Esophagus mucosa (tissue), 1 donor: ENCODE results near the gene DHTKD1. TPM values are rescaled to one million over a fixed set of nuclear protein-coding genes. Genes with fewer than 3 reads are reported as not detected.
A peak's percentile ranks its signal among the peaks of the same experiment; 100 is the strongest.
"Not testable (repeated sequence)": the region's sequence is repeated elsewhere in the genome, so short reads cannot be mapped to it uniquely, and the experiment has no call there.

Source experiments
- ATAC-seq: fragments of 200-7000 bp; cut with Tn5 transposase; one replicate; pipeline ENCODE4 v1.9.1; 2020
- total RNA-seq: library from RNA; stranded (reverse); gene quantifications from one replicate; pipeline ENCODE4 v1.2.4, GENCODE V29; 2023
- donor health status: DM: yes; HTN: yes; CAD: no.

DHTKD1 gene
- total RNA-seq, 1 donor from 2014 or later, result 21.7 TPM

DNA sequence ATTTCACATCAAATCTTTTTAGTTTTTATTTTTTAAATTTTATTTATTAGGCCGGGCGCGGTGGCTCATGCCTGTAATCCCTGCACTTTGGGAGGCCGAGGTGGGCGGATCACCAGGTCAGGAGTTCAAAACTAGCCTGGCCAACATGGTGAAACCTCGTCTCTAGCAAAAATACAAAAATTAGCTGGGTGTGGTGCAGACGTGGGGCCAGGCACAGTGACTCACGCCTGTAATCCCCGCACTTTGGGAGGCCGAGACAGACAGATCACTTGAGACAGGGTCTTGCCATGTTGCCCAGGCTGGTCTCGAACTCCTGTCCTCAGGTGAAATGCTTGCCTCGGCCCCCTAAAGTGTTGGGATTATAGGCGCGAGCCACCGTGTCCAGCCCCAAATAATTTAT lies 2.7 kb downstream of the DHTKD1 start:
- not testable (repeated sequence) for ATAC-seq

DNA sequence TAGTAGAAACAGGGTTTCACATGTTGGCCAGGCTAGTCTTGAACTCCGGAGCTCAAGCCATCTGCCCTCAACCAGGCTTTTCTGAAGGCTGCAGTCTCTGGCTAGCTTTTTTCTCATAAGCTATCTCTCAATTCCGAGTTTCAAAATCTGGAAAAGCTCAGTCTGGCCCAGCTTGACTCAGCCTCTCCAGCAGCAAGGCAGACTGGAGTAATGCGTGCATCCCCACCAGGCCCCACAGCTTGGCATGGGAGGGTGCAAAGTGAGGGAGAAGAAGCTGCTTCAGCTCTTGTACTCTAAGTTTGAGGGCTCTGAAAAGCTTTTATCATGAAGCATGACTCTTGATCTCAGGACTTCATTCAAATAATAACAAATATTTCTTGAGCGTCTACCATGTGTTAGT lies 4.8 kb downstream of the DHTKD1 start:
- ATAC-seq, result no peak

DNA sequence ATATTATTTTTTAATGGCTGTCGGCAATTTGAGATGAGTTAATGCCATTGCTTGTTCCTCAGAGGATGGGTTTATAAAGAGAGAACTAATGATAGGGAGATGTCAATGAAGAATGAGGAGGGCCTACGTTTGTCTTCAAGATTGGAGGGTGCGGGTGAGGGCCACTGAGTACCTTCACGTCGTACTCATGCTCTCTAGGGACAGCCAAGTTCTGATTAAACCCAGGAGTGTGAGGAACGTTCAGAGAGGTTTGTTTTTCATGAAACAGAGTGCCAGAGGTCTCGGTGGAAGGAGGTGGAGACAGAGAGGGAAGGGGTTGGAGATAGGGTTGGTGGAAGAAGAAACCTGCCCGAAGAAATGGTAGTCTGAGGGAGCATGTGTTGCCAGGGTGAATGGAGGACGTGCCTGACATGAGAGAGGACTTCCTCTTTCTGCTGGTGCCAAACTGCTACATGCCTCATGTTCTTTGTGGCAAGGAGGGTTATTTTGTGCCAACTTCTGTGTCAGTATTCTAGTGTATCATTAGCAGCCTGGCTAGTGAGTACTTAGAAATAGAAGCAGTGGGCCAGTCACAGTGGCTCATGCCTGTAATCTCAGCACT lies 8.9 kb downstream of the DHTKD1 start:
- ATAC-seq, result peak; percentile 42

DNA sequence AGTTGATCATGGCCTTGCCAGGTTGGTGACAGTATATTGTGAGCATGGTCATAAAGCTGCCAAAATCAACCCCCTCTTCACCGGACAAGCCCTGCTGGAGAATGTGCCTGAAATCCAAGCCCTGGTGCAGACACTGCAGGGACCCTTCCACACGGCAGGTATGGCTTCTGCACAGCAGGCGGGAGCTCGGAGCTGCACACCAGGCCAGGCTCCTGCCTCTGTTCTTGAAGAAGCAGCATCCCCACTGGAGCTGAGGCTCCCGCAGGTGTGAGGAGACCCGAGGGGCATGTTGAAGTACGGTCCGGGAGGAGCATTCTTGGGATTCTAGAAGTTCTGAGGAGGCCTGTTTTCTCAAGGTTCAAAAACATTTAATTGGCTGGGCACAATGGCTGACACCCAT lies 12.7 kb downstream of the DHTKD1 start:
- no peak for ATAC-seq

DNA sequence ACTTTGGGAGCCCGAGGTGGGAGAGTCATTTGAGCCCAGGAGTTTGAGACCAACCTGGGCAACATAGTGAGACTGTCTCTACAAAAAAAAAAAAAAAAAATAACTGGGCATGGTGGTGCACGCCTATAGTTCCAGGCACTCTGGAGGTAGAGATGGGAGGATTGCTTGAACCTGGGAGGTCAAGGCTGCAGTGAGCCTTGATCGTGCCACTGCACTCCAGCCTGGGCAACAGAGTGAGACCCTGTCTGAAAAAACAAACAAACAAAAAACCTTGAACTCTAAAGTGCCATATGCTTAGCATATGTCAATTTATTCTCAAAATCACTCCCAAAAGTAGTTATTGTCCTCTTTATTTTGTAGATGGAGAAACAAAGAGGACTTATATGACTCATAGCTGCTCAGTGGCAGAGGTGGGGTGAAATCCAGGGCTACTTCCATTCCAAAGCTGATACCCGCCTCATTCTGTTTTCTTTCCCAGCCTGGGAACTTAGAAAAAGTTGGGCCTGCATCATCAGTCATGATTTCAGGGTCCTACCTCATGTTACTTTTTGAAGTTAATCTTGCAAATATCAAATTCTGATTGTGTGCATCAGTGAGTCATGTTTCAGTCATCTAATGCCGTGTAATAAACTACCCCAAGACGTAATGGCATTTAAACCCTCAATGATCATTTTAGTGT lies 13.3 kb downstream of the DHTKD1 start:
- peak; percentile 22 for ATAC-seq

DNA sequence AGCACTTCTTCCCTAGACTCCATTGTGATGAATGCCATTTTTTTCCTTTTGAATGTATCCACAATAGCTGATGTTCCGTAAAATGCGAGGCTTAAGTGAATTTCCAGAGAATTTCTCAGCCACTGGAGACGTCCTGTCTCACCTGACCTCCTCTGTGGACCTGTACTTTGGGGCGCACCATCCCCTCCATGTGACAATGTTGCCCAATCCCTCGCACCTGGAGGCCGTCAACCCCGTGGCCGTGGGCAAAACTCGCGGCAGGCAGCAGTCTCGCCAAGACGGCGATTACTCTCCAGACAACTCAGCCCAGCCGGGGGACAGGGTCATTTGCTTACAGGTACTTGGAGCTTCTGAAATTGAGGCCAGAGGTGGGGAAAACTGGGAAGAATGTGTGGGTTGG lies 20.2 kb downstream of the DHTKD1 start:
- ATAC-seq, result no peak

DNA sequence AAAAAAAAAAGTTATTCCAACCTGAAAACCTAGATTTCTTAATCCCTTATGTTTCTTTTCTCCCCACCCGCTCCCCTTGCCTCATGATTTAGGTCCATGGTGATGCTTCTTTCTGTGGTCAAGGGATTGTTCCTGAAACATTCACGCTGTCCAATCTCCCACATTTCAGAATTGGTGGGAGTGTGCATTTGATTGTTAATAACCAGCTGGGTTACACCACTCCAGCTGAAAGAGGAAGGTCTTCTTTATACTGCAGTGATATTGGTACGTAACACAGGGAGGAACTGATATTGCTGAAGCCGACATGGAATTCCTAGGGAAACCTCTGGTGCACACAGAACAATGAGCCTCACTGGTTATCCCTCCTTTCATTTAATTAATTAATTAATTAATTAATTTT lies 22.7 kb downstream of the DHTKD1 start:
- ATAC-seq, result no peak

DNA sequence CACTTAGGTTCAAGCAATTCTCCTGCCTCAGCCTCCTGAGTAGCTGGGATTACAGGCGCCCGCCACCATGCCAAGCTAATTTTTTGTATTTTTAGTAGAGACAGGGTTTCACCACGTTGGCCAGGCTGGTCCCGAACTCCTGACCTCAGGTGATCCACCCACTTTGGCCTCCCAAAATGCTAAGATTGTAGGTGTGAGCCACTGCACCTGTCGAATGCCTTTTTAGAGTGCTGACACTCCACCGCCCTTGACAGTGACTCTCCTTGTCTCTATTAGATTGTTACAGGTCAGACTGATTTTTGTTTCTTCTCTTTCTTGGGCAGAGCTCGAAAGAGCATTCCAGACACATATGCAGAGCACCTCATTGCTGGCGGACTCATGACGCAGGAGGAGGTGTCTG lies 28.6 kb downstream of the DHTKD1 start:
- ATAC-seq, result not testable (repeated sequence)

DNA sequence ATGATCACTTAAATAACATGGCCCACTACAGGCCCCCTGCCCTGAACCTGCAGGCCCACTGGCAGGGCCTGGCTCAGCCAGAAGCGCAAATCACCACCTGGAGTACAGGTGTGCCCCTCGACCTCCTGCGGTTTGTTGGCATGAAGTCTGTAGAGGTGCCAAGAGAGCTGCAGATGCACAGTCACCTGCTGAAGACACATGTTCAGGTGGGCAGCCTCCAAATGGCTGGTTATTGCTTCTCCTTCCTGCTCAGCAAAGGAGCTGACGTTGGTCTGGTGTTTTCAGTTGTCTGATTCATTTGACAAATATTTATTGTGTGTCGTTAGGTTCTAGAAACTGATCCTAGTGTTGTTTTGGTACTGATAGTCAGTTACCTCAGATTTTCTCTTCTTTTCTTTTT lies 29.0 kb downstream of the DHTKD1 start:
- ATAC-seq, result no peak

DNA sequence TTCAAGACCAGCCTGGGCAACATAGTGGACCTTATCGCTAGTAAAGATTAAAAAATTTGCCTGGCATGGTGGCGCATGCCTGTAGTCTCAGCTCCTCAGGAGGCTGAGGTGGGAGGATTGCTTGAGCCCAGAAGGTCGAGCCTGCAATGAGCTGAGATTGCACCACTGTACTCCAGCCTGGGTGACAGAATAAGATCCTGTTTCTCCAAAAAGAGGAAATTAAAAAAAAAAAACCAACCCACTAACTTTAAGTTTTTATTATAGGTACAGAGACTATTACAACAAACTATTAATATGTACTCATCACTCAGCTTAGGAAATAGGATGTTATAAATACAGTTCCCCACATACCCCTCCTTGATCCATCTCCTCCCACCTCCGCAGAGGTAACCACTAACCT lies 30.2 kb downstream of the DHTKD1 start:
- ATAC-seq, result no peak

DNA sequence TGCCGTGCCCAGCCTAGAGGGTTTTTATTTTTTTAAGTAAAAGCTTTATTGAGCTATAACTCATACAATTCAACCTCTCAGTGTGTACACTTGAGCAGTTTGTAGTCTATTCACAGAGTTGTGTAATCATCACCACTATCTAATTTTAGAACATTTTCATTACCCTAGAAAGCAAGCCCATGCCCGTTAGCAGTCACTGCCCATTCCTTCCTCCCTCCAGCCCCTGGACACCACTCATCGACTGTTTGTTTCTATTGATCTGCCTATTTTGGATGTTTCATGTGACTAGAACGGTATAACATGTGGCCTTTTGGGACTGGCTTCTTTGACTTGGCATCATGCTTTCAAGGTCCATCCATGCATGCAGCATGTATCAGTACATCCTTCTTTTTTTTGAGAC lies 35.0 kb downstream of the DHTKD1 start:
- ATAC-seq, result no peak

DNA sequence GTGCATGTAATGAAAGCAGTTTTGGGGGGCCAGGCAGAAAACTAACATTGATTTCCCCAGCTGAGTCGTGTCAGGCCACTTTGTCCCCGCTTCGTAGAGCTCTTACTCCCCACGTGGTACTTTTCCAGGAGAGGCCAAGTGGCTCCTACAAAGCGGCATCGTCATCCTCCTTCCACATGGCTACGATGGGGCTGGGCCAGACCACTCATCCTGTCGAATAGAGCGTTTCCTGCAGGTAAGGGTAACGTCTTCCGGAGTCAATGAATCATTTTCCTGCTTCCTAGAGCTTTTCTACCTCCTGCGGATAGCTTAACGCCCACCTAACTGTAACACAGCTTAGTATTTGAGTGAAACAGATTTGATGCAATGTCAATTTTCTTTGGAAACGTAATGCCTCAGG lies 39.0 kb downstream of the DHTKD1 start:
- no peak for ATAC-seq

DNA sequence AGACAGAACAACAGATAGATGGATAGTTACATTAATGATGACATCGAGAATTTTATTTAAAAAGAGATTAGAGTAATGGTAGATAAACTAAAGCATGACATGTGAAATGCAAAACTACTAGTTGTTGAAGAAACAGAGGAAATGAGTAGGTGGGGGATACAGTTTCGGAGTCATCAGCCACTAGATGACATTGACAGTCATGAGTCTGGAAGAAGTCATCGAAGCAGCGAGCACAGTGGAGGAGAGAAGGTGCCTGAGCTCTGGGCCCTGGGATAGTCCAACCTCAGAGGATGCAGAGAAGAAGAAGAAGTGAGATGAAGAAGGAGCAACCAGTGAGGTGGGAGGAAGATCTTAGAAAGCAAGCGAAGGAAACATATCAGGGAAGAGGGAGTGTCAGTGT lies 40.5 kb downstream of the DHTKD1 start:
- ATAC-seq, result no peak

DNA sequence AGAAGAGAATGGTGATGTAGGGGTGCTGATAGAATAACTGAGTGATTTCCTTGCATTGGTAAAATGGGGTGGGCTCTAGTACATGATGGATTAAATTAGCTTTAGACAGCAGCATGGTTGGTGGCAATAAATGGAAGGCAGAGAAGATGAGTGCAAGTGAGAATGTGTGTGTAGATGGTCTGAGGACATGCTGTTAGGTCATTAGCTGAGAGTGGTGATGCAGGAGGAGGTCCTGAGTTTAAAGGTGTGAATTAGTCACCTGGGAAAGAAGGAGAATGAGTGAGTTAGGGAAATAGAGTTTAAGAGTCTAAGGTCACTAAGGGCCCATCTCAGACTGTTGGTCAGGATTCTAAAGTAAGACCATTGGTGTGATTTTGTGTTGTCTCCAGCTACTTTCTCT lies 42.8 kb downstream of the DHTKD1 start:
- ATAC-seq, result no peak

DNA sequence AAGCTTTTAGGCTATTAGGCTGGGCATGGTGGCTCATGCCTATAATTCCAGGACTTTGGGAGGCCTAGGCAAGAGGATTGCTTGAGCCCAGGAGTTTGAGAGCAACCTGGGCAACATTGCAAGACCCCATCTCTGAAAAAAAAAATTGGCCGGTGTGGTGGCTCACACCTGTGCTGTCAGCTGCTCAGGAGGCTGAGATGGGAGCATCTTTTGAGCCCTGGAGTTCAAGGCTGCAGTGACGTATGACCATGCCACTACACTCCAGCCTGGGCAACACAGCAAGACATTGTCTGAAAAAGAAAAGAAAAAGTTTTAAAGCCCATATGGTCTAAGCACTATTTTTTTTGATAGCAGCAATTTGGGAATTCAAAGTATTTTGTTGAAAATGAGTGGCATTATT lies 44.9 kb downstream of the DHTKD1 start:
- ATAC-seq, result no peak

DNA sequence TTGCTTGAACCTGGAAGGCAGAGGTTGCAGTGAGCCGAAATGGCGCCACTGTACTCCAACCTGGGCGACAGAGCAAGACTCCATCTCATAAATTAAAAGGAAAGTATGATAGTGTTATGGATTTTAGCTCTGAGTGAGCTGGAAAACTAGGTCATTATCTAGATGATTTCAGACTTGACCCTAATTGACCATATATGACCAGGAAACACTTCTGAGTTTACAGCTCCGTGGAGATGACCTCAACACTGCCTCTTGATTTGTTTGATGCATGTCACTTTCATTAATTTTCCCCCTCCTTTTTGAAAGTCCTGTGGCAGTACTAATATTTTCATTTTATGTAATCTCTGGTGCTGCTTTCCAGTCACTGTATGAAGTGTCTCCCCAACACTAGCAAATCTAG lies 52.9 kb downstream of the DHTKD1 start:
- ATAC-seq, result no peak

DNA sequence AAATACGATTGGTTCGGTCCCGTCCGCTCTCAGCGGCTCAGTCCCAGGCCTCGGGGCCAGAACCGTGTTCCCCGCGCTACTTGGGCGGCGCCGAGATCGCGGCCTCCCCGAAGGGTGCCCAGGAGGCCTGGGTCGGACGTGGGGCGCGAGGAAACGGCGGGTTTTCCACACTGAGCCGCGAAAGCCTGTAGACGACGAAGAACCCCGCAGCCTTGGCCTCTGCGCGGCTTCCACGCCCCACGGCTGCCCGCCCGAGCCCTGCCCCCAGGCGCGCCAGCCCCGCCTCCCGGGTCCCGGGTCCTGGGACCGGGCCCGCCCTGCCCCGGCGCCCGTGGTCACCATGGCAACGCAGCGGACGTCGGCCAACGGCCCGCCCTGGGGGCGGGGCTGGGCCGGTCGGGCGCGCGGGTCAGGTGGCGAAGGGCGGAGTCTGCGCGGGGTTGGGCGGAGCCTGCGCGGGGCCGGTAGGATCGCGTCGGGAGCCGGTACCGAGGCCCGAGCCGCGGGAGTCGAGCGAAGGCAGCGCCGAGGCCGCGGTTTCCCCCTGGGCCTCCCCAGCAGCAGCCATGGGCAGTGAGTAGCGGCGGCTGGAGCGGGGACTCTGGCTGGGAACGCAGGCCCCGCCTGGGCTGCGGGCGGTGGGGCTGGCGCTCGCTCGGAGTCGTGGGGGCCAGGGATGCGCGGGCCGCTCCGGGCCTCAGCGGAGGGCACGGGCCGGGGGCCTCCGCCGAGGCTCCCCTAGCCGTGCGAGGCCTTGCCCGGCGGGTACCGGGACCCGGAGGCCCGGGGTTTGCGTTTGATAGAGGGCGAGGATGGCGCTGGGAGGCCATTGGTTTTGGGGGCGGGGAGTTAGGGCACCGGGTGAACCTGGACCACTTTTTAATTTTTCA lies 60.7 kb downstream of the DHTKD1 start, which contains the start of gene SEC61A2:
Gene SEC61A2 (plus strand): TSS at position 456 of the 890 bp plus-strand sequence. CDS start 111 bp downstream, at position 567.
- ATAC-seq, result peak; percentile 99

DNA sequence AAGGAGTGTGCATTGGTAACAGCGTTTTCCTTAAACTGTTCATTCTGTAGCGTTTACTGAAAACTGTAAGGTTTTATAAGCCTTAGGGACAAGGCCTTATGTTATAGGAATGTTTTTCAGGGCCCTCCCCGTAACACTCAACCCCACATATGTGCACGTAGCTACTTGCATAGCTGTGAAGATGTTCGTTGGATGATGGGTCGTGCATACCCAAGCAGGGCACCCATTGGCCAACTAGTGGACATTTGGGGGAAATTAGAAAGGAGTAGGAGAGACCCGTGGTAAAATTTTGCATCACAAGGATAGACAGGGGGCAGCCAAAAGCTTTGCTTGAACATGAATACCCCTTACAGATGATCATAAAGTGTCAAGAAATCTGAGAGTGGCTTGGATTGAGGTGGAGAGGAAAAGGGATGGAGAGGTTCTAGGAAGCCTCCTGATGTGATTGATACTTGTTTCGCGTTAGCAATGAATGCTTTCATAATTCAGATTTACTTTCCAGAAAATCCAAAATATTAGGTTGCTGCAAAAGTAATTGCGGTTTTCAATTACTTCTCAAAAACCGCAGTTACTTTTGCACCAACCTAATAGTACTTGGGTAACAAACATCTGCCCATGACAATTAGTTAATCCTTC lies 61.6 kb downstream of the DHTKD1 start:
- peak; percentile 24 for ATAC-seq

DNA sequence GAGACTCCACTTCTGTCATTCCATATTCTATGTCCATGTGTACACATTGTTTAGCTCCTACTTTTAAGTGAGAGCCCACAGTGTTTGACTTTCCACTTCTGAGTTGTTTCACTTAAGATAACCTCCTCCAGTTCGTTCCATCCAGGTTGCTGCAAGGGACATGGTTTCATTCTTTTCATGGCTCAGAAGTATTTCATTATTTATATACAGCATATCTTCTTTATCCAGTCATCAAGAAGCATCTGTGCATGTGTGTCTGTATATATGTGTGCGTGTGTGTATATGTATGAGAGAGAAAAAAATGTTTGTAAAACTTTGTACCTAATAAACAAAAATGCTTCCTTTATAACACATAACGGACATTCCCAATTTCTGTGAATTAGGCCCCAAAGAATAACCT lies 66.9 kb downstream of the DHTKD1 start:
- ATAC-seq, result no peak

DNA sequence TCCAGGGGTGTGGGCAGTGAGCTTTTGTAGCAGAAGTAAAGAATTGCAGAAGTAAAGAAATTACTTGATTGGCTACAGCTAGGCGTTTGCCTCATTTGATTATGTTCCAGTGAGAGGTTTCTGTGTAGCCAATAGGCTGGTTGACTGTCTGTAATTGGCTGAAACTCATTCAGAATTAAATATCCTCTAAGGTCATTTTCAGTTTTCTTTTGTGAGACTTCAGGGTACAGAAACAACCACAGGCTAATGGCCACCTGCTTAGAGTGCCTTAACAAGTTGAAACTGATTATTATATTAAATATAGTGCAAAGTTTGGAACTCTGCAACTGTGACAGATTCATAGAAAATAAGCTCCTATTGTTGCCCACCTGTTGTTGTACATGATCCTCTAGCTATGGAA lies 71.3 kb downstream of the DHTKD1 start:
- ATAC-seq, result no peak

DNA sequence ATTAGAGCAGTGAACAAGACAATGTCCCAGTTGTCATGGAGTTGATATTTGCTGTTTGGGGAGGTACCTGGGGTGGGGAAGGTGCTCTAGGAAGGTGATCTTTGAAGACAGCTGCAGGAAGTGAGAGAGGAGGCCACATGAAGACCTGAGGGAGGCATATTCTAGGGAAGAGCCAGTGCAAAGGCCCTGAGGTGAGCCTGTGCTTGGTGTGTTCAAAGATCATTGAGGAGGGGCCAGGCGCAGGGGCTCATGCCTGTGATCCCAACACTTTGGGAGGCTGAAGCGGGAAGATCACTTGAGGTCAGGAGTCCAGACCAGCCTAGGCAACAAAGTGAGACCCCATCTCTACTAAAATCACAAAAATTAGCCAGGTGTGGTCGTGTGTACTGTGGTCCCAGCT lies 75.8 kb downstream of the DHTKD1 start:
- no peak for ATAC-seq

DNA sequence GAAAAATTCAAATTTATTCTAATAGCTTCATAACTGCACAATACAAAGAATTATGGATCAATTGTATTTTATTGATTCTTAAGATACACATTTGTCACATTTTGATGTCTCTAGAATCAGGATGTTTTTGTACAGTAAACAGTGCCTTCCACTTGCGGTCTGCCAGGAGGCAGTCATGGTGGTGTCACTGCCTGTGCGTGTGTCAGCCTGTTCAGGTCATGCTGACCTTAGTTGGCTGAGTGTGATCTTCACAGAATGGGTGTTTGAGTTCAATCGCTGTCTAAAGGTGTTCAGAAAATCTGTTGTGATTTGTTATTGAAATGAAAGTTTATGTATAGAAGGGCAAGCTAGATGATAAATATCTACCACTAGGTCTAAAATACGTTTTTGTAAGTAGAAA lies 81.4 kb downstream of the DHTKD1 start:
- ATAC-seq, result no peak

DNA sequence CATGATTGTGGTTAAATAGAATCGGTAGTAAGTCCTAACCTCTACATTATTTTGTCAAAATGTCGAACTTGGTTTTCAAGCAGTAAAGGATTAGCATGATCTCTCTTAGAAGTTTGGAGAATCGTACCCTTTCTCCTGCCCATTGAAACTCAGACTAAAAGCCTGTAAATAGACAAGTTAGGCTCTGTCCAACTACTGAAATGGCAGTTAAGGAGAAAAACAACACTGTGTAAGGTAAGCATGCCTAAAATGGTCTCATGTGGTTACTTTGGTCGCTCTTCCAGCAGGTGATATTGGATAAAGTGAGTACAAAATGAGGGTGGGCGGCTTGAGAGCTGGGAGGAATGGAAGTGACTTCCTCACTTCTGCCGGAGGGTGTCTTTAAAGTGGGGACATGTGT lies 85.8 kb downstream of the DHTKD1 start:
- no peak for ATAC-seq
